Right ventricle myocardium superior (tissue), 1 donor: ENCODE data around the gene SMARCB1. TPM values are rescaled to one million over a fixed set of nuclear protein-coding genes. Genes with fewer than 3 reads are reported as not detected.

Source experiments
- ATAC-seq: fragments of 200-7000 bp; cut with Tn5 transposase; one replicate; pipeline ENCODE4 v1.9.1; 2020; ENCODE audit warnings: mild to moderate bottlenecking; ENCODE audit not compliant: poor library complexity
- DNase-seq: peaks from one replicate; pipeline ENCODE4 v3.0.0-alpha.2; 2020
- intact Hi-C: fragments of 100-400 bp; cut with DNase I; formaldehyde crosslinking; loops from one replicate; pipeline ENCODE4 v1.11.2; 2022
- total RNA-seq: library from RNA; stranded (reverse); fragmentation: NEBNext Ultra II Directional; extraction: Animal tissue kit (Norgen Biotek cat#: 25700); gene quantifications from one replicate; pipeline ENCODE4 v1.2.1, GENCODE V29; 2021
- donor health status: DM: no; HTN: yes; CAD: no; lungs with severe emphysema.

The SMARCB1 gene
- total RNA-seq, 1 donor from 2014 or later: 46.6 TPM

DNA sequence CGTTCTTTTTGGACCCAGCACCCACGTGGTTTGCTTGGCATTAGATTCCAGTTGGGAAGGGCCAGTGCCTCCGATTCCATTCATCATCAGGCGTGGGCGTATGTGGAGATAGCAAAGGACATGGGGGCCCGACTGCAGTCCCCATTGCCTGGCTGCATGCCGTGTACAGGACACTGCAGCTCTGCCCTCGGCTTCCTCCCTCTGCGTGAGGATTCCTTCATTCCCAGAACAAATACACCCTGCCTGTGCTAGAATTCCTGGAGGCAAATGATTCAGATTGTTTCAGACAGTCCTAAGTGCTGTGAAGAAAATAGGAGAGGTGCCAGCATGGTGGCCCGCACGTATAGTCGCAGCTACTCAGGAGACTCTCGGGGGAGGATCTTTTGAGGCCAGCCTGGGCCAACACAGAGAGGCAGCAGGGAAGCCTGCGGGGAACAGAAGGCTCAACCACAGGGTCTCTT lies 36.6 kb downstream of the SMARCB1 start:
- intact Hi-C loops: no loop called here
- peak; percentile 47 for DNase-seq
- peak; percentile 36 for ATAC-seq

- peak; percentile 34 for DNase-seq
- no peak for ATAC-seq
- intact Hi-C loops: no loop called here
These were observed 37.9 kb downstream of the SMARCB1 start for GRCh38 chr22:23824476-23825245.

DNA sequence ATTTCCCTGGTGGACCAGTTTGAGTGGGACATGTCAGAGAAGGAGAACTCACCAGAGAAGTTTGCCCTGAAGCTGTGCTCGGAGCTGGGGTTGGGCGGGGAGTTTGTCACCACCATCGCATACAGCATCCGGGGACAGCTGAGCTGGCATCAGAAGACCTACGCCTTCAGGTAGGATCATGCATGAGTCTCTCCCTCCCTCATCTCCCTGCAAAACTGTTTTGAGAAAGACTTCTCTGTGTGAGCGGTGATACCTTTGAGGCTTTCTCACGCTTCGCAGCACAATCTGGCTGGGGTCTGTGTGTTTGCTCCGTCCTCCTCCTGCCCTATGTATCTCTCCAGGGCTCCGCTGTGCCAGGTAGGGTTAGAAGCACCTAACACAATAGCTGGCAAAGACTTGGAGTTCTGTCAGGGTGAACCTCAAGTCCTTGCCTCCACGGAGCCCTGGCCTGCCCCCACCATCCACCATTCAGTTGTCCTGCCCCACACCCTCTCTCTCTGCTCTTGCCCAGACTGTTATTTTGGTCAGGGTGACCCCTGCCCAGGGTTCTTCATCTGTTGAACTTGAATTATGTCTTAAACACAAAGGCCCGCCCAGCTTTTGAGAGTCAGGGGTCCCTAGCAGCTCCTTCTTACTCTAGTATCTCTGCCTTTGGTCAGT lies 38.6 kb downstream of the SMARCB1 start:
- intact Hi-C loops: no loop called here
- DNase-seq (peak; percentile 24), ATAC-seq (no peak)

DNA sequence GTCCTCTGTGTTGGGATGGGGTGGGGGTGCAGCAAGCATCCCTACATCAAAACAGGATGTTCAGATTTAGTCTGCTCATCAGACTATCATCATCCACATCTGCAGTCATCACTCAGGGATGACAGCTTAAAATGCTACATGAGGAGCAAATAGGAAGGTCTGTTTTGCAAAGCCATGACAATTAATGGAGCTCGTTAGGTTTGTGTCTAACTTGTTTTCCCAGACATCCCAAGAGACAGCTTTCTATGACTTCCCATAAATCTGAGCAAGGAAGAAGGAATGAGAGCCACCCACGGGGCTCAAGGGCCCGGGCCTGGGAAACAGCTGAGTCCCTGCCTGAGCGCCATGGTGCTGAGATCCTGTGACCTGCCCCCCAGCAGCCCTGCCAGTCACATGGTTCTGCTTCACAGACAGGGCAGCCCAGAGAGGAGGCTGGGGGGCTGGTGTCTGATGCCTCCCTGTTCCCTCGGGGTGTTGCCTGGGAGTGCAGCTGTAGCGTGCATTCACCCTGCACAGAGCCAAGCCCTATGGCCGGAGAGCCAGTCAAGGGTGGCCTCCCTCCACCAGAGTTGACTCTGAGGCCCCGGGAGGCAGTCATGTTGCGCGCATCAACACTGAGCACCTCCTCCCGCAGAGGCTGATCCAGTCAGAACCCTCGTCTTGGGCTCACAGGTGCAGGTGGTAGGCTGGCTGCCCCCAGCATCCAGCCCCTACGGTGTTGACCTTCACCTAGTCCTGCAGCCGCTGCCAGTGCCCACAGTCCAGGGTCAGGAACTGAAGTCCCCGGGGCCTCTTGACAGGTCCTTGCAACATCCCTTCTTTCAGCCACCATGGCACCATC lies 40.0 kb downstream of the SMARCB1 start:
- intact Hi-C loops: no loop called here
- DNase-seq (peak; percentile 43), ATAC-seq (no peak)

DNA sequence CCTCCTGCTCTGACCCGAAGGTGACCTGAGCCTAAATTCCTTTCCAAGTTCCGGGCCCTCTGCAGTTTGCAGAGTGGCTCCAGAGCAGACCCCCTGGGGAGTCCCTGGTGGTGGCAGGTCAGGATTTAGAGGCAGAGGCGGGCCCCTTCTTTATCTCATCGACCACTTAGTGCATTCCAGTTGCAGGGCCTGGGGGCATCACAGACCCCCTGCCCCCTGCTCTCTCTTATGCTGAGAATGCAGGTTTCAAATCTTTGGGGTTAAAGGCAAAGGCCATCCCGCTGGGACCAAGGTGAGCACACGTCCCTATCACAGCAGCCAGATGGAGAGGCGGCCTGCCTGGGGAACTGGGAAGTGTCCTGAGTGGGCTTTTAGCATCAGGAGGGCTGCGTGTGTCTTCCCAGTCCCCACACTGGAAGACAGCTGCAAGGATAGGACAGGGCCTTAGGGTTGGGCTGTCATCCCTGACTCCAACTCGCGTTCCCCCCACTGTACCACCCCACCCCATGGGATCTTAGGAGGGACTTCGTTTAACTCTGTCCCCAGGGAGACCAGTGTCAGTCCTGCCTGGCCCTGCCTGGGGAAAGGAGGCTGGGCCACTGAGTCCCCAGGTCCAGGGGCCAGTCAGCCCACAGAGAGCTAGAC lies 40.7 kb downstream of the SMARCB1 start:
- intact Hi-C loops: no loop called here
- ATAC-seq: no peak
- peak; percentile 21 for DNase-seq

GRCh38 chr22:23828800-23829680 lies 42.3 kb downstream of the SMARCB1 start:
- intact Hi-C loops: no loop called here
- peak; percentile 75 for ATAC-seq
- DNase-seq: peak; percentile 71

GRCh38 chr22:23829845-23830372 lies 43.1 kb downstream of the SMARCB1 start:
- DNase-seq: no peak
- ATAC-seq: no peak
- intact Hi-C loops: no loop called here

DNA sequence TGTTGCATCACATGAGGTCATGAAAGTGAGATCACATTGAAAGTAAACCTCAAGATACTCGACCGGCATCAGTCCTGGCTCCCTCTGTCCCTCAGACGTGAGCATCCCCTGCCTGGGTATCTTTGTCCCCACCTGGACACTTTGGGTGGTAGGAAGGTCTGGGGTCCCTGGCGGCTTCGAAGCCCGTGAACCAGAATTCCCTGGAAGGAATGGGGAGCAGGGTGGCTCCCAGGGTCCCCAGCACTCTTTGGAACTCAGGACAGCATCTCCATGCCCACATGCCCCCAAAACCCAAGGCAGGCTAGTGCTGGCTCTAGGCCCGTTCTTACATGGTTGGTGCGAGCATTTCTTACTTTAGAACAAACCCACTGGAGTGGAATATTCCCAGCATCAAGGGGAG lies 44.5 kb downstream of the SMARCB1 start:
- intact Hi-C loops: no loop called here
- DNase-seq: peak; percentile 6
- ATAC-seq: no peak

- ATAC-seq (no peak), DNase-seq (peak; percentile 20)
- intact Hi-C loops: no loop called here
These were observed 45.0 kb downstream of the SMARCB1 start for GRCh38 chr22:23831781-23832180.

DNA sequence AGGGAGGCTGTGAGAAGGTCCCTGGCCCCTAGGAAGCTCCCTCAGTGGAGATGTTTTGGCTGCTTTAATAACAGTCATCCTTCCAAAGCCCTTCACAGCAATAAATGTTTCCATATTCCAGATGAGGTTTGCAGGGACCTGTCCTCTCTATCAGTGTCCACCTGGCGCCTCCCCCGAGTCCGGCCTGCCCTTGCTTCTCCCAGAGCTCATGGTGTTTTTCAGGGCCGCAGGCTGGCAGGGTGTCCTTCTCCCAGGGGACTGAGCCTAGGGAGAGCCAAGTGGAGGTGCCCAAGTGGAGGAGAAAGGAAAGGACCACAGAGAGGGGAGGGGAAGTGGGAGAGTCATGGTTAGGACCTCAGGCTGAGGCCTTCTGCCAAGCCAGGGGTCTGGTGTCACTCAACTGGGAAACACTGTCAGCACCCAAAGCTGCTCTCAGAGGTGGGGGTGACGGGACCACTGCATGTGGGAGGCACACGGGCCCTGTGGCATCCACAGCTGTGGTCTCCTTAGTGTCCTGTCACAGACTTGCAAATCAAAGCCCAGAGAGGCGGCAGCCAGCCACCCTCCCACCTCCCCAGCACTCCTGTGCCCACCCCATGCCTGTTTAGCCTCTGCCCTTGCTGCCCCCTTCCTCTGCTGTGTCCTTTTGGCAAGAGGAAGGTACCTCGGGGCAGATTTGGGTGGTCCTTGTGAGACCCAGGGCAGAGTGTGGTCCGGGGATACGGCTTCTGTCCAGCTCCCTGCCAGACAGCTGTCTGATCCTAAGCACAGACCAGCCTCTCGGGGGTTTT lies 45.7 kb downstream of the SMARCB1 start:
- intact Hi-C loops: no loop called here
- DNase-seq (peak; percentile 54), ATAC-seq (no peak)

DNA sequence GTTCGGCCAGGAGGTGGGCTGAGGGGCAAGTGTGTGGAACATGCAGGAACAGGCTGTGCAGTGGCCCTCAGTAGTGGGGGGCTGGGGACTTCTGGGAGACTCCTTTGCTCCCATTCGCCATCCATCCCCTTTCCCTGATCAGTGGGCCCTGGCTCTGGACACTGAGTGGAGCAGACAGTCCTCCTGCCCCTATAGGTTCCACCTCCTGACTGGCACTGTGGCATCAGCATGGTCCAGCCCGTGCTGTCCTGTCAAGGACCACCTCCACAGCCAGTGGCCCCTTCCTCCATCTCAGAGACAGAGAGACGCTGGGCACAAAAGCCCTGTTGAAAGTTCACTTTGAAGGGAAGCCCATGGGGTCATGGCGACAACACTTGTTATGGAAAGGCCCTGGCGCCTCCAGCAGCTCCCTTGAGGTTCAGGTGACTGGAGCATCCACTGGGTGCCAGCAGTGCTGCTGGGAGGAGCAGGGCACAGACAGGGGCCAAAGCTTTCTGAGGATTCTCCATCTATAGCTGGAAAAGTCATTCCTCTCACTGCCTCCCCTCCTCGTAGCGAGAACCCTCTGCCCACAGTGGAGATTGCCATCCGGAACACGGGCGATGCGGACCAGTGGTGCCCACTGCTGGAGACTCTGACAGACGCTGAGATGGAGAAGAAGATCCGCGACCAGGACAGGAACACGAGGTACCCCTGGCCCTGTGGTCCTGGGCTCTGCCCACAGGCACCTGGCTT lies 46.4 kb downstream of the SMARCB1 start:
- intact Hi-C loops: no loop called here
- DNase-seq: peak; percentile 42
- ATAC-seq: no peak

DNA sequence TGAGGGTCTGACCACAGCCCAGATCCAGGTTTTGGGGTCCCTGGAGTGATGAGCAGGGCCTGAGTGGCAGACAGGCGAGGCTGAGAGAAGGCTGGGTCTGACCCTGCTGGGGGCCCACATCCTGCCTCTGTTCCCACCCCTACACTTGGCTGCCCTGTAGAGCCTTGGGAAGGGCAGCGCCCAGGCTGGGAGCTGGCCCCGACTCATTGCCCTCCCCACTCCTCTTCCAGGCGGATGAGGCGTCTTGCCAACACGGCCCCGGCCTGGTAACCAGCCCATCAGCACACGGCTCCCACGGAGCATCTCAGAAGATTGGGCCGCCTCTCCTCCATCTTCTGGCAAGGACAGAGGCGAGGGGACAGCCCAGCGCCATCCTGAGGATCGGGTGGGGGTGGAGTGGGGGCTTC lies 47.1 kb downstream of the SMARCB1 start:
- intact Hi-C loops: no loop called here
- ATAC-seq (no peak), DNase-seq (peak; percentile 61)

GRCh38 chr22:23834406-23834792 lies 47.6 kb downstream of the SMARCB1 start:
- DNase-seq: no peak
- ATAC-seq: no peak
- intact Hi-C loops: no loop called here

GRCh38 chr22:23834793-23835483 lies 48.2 kb downstream of the SMARCB1 start:
- intact Hi-C loops: no loop called here
- DNase-seq: peak; percentile 81
- peak; percentile 72 for ATAC-seq

- intact Hi-C loops: no loop called here
- ATAC-seq (peak; percentile 63), DNase-seq (peak; percentile 72)
These were observed 48.8 kb downstream of the SMARCB1 start for GRCh38 chr22:23835484-23836144.
